HG03139 (cell line): Measurements from ENCODE around the gene APBB2.

Experiments used
- ATAC-seq: cut with Tn5 transposase; IDR thresholded peaks from one replicate; pipeline ENCODE4 v1.9.1; 2021; ENCODE audit not compliant: unreplicated experiment

The APBB2 gene

GRCh38 chr4:41142376-41143310 is 71.7 kb downstream of the APBB2 start:
- ATAC-seq = no peak

- no peak for ATAC-seq
Measured at GRCh38 chr4:41141900-41142299, 72.4 kb downstream of the APBB2 start.

DNA sequence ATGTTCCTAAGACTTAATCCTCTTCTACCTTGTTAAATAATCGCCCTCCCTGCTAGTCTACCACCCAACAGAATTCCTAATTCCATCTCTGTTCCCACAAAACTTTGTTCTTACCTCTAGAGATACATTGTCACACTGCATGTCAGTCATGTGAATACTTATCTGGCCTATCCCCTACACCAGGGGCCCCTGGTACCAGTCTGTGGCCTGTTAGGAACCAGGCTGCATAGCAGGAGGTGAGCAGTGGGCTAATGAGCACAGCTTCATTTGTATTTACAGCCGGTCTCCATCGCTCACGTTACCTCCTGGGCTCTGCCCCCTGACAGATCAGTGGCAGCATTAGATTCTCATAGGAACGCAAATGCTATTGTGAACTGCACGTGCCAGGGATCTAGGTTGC is 73.9 kb downstream of the APBB2 start:
- ATAC-seq = no peak

GRCh38 chr4:41137879-41138278 is 76.5 kb downstream of the APBB2 start:
- ATAC-seq = no peak

DNA sequence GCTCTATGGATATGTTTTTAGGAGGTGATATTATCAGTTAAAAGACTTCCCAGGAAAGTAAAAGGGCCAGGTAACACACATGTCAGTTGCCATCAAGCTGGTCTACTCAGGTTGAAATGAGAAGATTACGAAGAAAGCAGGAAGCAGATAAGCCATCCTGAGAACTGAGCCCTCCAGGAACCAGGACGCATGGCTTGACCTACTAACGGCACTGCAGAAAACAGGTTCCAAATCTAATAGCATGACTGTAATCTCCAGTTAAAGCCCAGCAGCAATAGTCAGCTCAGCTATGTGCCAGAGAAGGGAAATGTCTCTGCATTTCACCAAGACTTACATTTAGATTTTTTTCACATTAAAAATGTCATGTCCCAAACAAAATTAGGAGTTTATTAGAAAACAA is 77.9 kb downstream of the APBB2 start:
- ATAC-seq = no peak

DNA sequence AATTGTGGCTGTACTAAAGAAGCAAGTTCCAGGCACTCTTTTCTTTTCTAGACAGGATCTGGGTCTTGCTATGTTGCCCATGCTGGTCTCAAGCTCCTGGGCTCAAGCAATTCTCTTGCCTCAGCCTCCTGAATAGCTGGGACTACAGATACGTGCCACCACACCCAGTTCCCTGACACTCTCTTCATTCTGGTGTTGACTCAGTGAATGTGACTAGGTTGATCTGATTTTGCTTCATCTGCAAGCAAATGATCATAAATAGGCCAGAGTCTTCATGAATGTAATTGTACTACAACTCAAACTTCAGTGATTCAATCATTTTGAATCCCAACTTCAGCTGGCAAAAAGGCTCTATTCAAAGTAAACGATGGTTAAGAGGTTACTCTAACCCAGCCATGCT is 78.5 kb downstream of the APBB2 start:
- ATAC-seq = no peak

- ATAC-seq = no peak
Measured at GRCh38 chr4:41134581-41134980, 79.8 kb downstream of the APBB2 start.

- ATAC-seq = no peak
Measured at GRCh38 chr4:41133454-41134018, 80.8 kb downstream of the APBB2 start.

GRCh38 chr4:41132055-41132683 is 82.2 kb downstream of the APBB2 start:
- ATAC-seq = no peak

- ATAC-seq = no peak
Measured at GRCh38 chr4:41129936-41130440, 84.4 kb downstream of the APBB2 start.

- no peak for ATAC-seq
Measured at GRCh38 chr4:41129128-41129754, 85.1 kb downstream of the APBB2 start.

DNA sequence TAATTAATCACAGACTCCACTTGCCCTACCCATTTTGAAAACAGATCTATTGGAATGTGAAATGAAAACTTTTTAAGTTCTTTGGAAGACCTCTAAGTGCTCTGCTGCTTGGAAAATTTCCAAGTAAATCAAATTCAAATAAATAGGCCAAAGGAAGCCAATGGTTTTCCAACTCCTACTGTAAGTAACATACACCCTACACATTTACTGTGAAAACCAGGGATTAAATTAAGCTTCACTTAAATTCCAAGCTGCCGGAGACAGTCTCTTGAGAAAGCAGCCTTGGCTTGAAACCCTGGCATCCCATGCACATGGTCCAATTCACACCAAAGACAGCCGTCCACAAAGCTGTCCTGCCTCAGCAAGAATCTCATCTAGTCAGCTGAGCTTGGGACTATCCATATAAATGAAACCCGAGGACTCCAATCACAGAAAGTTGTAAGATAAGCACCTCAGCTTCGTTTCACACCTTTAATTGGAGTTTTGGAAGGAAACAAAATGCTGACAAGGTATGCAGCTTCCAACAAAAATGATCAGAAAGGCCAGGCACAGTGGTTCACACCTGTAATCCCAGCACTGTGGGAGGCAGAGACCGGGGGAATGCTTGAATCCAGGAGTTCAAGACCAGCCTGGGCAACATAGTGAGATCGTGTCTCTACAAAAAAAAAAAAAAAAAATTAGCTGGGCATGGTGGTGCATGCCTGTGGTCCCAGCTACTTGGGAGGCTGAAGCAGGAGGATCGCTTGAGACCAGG is 88.6 kb downstream of the APBB2 start:
- no peak for ATAC-seq

GRCh38 chr4:41124916-41125548 is 89.3 kb downstream of the APBB2 start:
- no peak for ATAC-seq

DNA sequence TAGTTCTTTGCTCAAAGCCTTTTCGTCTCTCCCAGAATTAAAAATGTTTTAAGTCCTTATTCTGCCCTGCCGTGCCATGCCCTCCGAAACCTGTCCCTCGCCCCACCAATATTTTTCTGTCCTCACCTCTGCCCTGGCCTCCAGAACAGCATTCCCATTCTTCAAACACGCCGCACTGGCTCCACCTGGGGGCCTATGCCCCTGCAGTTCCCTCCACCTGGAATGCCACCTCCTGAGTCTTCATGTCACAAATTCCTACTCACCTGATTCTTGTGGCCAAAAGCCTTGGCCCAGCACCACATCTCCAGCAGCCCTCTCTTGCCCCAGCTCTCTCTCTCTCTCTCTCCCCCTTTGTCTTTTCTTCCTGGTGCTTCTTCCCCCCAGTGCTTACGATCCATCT is 91.6 kb downstream of the APBB2 start:
- ATAC-seq = no peak

GRCh38 chr4:41122309-41122708 is 92.0 kb downstream of the APBB2 start:
- no peak for ATAC-seq

GRCh38 chr4:41121906-41122305 is 92.4 kb downstream of the APBB2 start:
- ATAC-seq = no peak

DNA sequence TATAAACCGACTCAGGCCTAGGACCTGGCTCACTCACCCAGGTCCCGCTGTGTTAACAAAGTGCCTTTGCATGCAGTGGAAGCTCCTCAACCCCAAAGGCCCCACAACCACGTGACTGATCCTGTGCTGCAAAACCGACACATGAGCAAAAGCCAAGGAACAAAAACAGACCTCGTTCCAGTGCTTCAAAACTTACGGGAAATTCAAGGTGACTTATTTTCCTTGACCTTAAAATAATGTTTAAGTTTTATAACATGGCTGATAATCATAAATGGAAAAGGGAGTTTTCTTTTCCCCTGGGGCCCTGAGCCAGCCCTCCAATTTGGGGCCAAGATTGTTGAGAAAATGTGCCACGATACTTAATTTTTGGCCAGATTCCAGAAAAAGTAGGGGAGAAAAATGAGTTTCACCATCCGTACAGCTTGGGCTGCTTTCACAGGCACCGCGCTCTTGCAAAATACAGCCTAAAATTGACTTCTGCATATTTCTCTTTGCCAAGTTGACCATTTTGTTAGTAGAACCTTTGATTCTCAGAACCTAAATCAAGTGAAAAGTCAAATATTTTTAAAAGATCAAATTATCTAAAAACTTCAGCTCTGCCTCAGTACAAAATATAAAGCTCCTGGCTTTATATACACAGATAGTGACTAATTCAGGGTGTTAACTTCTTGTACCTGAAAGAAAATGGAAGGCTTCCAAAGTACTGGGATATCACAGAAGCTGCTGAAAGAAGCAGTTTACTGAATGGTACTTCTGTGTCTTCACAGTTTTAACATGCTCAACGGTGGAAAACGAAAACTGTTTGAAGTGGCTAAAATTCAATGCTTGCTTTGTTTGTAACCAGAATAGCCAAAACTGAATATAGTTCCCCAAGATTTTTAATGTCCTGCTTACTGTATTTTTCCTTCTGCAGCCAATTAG is 93.8 kb downstream of the APBB2 start:
- ATAC-seq = no peak

GRCh38 chr4:41119867-41120295 is 94.5 kb downstream of the APBB2 start:
- no peak for ATAC-seq

GRCh38 chr4:41111791-41112190 is 102.6 kb downstream of the APBB2 start:
- no peak for ATAC-seq
